HEK293 (cell line): ENCODE measurements around the gene MNT.

Source experiments
- GLI2 ChIP-seq: fragments of 450-650 bp; formaldehyde crosslinking; IDR thresholded peaks from 2 replicates; pipeline ENCODE4; 2017; ENCODE audit warnings: missing biosample characterization, missing genetic modification characterization, low read depth, borderline replicate concordance
- GLIS2 ChIP-seq: fragments of 450-650 bp; formaldehyde crosslinking; IDR thresholded peaks from 2 replicates; pipeline ENCODE4 v1.5.1; 2016; ENCODE audit warnings: missing biosample characterization, missing genetic modification characterization
- KLF16 ChIP-seq: fragments of 450-650 bp; formaldehyde crosslinking; IDR thresholded peaks from 2 replicates; pipeline ENCODE4 v1.5.1; 2017; ENCODE audit warnings: missing biosample characterization, missing genetic modification characterization
- SALL2 ChIP-seq: fragments of 450-650 bp; formaldehyde crosslinking; IDR thresholded peaks from 2 replicates; pipeline ENCODE4 v1.5.0; 2017; ENCODE audit warnings: missing biosample characterization, mild to moderate bottlenecking, missing genetic modification characterization, borderline replicate concordance
- ZBTB21 ChIP-seq: fragments of 450-650 bp; formaldehyde crosslinking; IDR thresholded peaks from 2 replicates; pipeline ENCODE4 v1.5.1; 2017; ENCODE audit warnings: missing biosample characterization, missing genetic modification characterization
- ZBTB7A ChIP-seq: fragments of 450-650 bp; formaldehyde crosslinking; IDR thresholded peaks from 2 replicates; pipeline ENCODE4 v1.5.1; 2016; ENCODE audit warnings: low read depth, missing biosample characterization, missing genetic modification characterization
- ZFHX2 ChIP-seq: fragments of 450-650 bp; formaldehyde crosslinking; conservative IDR thresholded peaks from 2 replicates; pipeline ENCODE4 v1.5.1; 2016; ENCODE audit warnings: missing biosample characterization, missing genetic modification characterization
- ZIC2 ChIP-seq: fragments of 450-650 bp; formaldehyde crosslinking; IDR thresholded peaks from 2 replicates; pipeline ENCODE4 v1.5.1; 2016; ENCODE audit warnings: missing biosample characterization, missing genetic modification characterization
- ZNF114 ChIP-seq: fragments of 450-650 bp; formaldehyde crosslinking; IDR thresholded peaks from 2 replicates; pipeline ENCODE4 v1.5.0; 2017; ENCODE audit warnings: missing biosample characterization, missing genetic modification characterization
- ZNF121 ChIP-seq: fragments of 450-650 bp; formaldehyde crosslinking; IDR thresholded peaks from 2 replicates; pipeline ENCODE4 v1.5.1; 2016; ENCODE audit warnings: missing biosample characterization, missing genetic modification characterization
- ZNF133 ChIP-seq: fragments of 450-650 bp; formaldehyde crosslinking; IDR thresholded peaks from 2 replicates; pipeline ENCODE4 v1.5.1; 2016; ENCODE audit warnings: missing biosample characterization, missing genetic modification characterization
- ZNF48 ChIP-seq: fragments of 450-650 bp; formaldehyde crosslinking; IDR thresholded peaks from 2 replicates; pipeline ENCODE4 v1.5.1; 2016; ENCODE audit warnings: missing biosample characterization, missing genetic modification characterization
- ZNF510 ChIP-seq: fragments of 450-650 bp; formaldehyde crosslinking; IDR thresholded peaks from 2 replicates; pipeline ENCODE4 v1.5.1; 2018; ENCODE audit warnings: mild to moderate bottlenecking, missing genetic modification characterization, missing biosample characterization; ENCODE audit not compliant: insufficient replicate concordance
- ZNF561 ChIP-seq: fragments of 450-650 bp; IDR thresholded peaks from 2 replicates; pipeline ENCODE4 v1.5.1; 2018; ENCODE audit warnings: missing biosample characterization, missing genetic modification characterization, borderline replicate concordance
- ZNF621 ChIP-seq: fragments of 450-650 bp; formaldehyde crosslinking; IDR thresholded peaks from 2 replicates; pipeline ENCODE4 v1.5.1; 2017; ENCODE audit warnings: missing biosample characterization, missing genetic modification characterization
- ZNF629 ChIP-seq: fragments of 450-650 bp; formaldehyde crosslinking; IDR thresholded peaks from 2 replicates; pipeline ENCODE4 v1.5.1; 2017; ENCODE audit warnings: missing biosample characterization, missing genetic modification characterization
- ZNF654 ChIP-seq: fragments of 450-650 bp; formaldehyde crosslinking; IDR thresholded peaks from 2 replicates; pipeline ENCODE4 v1.5.1; 2016; ENCODE audit warnings: low read depth, missing biosample characterization, missing genetic modification characterization
- ZNF785 ChIP-seq: fragments of 450-650 bp; formaldehyde crosslinking; IDR thresholded peaks from 2 replicates; pipeline ENCODE4 v1.5.1; 2016; ENCODE audit warnings: missing biosample characterization, missing genetic modification characterization
- ZSCAN30 ChIP-seq: fragments of 450-650 bp; IDR thresholded peaks from 2 replicates; pipeline ENCODE4 v1.5.1; 2018; ENCODE audit warnings: missing biosample characterization, mild to moderate bottlenecking, missing genetic modification characterization, moderate library complexity
- TF ChIP-seq, protein P1 (sequence below): fragments of 450-650 bp; IDR thresholded peaks from 2 replicates; pipeline ENCODE4 v1.5.1; 2018; ENCODE audit warnings: missing biosample characterization, mild to moderate bottlenecking, missing genetic modification characterization
- TF ChIP-seq, protein P2 (sequence below): fragments of 450-650 bp; formaldehyde crosslinking; IDR thresholded peaks from 2 replicates; pipeline ENCODE4 v1.5.1; 2017; ENCODE audit warnings: missing biosample characterization, missing genetic modification characterization
- TF ChIP-seq, protein P3 (sequence below): fragments of 450-650 bp; formaldehyde crosslinking; IDR thresholded peaks from 2 replicates; pipeline ENCODE4 v1.5.1; 2016; ENCODE audit warnings: missing biosample characterization, missing genetic modification characterization
- TF ChIP-seq, protein P4 (sequence below): fragments of 450-650 bp; formaldehyde crosslinking; IDR thresholded peaks from 2 replicates; pipeline ENCODE4 v1.5.1; 2016; ENCODE audit warnings: missing biosample characterization, missing genetic modification characterization, borderline replicate concordance
- TF ChIP-seq, protein P5 (sequence below): fragments of 450-650 bp; formaldehyde crosslinking; IDR thresholded peaks from 2 replicates; pipeline ENCODE4 v1.5.1; 2016; ENCODE audit warnings: missing biosample characterization, missing genetic modification characterization, borderline replicate concordance

MNT gene

DNA sequence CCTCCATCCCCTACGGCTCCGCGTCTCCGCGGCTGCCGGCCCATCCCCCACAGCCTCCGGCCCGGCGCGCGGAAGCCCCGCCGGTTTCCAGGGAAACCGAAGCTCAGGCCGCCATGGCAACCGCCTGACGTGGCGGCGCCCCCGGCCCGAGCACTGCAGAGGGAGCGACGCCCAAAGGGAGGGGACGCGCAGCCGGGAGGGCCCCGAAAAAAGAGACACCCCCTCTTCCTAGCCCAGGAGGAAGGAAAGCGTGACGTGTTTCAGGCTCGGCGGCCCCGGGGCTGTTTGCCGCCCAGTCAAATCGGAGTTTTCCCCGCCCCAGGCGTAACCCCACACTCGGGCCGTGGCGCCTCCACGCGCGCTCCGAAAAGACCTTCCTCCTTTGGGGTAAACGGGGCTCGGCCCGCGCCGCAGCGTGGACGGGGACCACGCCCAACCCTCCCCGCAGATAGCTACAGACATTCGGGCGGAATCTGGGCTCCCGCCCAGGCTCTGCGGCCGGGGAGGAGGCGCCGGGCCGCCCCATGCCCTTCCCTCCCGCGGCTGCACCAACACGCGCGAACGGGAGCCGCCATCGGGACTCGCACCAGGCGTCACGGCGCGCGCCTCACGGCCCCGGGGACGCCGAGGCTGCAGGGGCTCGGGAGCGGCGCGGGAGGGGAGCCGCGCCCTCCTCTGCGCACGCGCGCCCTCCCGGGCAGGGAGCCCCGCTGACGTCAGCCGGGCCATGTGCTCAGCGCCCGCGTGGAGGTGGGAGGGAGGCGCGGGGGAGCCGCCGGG, 7.5 kb downstream of the MNT start (continued):
- TF ChIP-seq ZNF785 (tag by site-specific recombination) (peak; percentile 97), ZNF654 (tag by site-specific recombination) (no peak), GLIS2 (tag by site-specific recombination) (no peak; the same call in 1 of the 2 replicates), ZNF561 (tag by site-specific recombination) (peak; percentile 61; the same call in 1 of the 2 replicates), ZNF114 (tag by site-specific recombination) (no peak), ZNF629 (tag by site-specific recombination) (peak; percentile 89), ZFHX2 (tag by site-specific recombination) (no peak; the same call in 1 of the 2 replicates), ZIC2 (tag by site-specific recombination) (peak; percentile 37; the same call in 1 of the 2 replicates), ZSCAN30 (tag by site-specific recombination) (peak; percentile 16; the same call in 1 of the 2 replicates), ZBTB7A (peak; percentile 83; the same call in 1 of the 2 replicates), ZNF510 (no peak), ZNF133 (tag by site-specific recombination) (no peak), ZNF121 (tag by site-specific recombination) (no peak), KLF16 (tag by site-specific recombination) (peak; percentile 77), GLI2 (tag by site-specific recombination) (no peak), ZNF621 (tag by site-specific recombination) (no peak), ZNF48 (tag by site-specific recombination) (no peak), ZBTB21 (tag by site-specific recombination) (peak; percentile 78), SALL2 (tag by site-specific recombination) (no peak)
- TF ChIP-seq, protein P1, sequence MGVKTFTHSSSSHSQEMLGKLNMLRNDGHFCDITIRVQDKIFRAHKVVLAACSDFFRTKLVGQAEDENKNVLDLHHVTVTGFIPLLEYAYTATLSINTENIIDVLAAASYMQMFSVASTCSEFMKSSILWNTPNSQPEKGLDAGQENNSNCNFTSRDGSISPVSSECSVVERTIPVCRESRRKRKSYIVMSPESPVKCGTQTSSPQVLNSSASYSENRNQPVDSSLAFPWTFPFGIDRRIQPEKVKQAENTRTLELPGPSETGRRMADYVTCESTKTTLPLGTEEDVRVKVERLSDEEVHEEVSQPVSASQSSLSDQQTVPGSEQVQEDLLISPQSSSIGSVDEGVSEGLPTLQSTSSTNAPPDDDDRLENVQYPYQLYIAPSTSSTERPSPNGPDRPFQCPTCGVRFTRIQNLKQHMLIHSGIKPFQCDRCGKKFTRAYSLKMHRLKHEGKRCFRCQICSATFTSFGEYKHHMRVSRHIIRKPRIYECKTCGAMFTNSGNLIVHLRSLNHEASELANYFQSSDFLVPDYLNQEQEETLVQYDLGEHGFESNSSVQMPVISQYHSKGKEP (tag by site-specific recombination), result 0 out of 2 replicates have a peak, but pooled peaks have one; percentile 15
- TF ChIP-seq, protein P2, sequence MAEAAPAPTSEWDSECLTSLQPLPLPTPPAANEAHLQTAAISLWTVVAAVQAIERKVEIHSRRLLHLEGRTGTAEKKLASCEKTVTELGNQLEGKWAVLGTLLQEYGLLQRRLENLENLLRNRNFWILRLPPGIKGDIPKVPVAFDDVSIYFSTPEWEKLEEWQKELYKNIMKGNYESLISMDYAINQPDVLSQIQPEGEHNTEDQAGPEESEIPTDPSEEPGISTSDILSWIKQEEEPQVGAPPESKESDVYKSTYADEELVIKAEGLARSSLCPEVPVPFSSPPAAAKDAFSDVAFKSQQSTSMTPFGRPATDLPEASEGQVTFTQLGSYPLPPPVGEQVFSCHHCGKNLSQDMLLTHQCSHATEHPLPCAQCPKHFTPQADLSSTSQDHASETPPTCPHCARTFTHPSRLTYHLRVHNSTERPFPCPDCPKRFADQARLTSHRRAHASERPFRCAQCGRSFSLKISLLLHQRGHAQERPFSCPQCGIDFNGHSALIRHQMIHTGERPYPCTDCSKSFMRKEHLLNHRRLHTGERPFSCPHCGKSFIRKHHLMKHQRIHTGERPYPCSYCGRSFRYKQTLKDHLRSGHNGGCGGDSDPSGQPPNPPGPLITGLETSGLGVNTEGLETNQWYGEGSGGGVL, result peak; percentile 9
- TF ChIP-seq, protein P3, sequence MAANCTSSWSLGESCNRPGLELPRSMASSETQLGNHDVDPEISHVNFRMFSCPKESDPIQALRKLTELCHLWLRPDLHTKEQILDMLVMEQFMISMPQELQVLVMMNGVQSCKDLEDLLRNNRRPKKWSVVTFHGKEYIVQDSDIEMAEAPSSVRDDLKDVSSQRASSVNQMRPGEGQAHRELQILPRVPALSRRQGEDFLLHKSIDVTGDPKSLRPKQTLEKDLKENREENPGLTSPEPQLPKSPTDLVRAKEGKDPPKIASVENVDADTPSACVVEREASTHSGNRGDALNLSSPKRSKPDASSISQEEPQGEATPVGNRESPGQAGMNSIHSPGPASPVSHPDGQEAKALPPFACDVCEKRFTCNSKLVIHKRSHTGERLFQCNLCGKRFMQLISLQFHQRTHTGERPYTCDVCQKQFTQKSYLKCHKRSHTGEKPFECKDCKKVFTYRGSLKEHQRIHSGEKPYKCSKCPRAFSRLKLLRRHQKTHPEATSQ, result peak; percentile 75; the same call in 1 of the 2 replicates
- TF ChIP-seq, protein P4, sequence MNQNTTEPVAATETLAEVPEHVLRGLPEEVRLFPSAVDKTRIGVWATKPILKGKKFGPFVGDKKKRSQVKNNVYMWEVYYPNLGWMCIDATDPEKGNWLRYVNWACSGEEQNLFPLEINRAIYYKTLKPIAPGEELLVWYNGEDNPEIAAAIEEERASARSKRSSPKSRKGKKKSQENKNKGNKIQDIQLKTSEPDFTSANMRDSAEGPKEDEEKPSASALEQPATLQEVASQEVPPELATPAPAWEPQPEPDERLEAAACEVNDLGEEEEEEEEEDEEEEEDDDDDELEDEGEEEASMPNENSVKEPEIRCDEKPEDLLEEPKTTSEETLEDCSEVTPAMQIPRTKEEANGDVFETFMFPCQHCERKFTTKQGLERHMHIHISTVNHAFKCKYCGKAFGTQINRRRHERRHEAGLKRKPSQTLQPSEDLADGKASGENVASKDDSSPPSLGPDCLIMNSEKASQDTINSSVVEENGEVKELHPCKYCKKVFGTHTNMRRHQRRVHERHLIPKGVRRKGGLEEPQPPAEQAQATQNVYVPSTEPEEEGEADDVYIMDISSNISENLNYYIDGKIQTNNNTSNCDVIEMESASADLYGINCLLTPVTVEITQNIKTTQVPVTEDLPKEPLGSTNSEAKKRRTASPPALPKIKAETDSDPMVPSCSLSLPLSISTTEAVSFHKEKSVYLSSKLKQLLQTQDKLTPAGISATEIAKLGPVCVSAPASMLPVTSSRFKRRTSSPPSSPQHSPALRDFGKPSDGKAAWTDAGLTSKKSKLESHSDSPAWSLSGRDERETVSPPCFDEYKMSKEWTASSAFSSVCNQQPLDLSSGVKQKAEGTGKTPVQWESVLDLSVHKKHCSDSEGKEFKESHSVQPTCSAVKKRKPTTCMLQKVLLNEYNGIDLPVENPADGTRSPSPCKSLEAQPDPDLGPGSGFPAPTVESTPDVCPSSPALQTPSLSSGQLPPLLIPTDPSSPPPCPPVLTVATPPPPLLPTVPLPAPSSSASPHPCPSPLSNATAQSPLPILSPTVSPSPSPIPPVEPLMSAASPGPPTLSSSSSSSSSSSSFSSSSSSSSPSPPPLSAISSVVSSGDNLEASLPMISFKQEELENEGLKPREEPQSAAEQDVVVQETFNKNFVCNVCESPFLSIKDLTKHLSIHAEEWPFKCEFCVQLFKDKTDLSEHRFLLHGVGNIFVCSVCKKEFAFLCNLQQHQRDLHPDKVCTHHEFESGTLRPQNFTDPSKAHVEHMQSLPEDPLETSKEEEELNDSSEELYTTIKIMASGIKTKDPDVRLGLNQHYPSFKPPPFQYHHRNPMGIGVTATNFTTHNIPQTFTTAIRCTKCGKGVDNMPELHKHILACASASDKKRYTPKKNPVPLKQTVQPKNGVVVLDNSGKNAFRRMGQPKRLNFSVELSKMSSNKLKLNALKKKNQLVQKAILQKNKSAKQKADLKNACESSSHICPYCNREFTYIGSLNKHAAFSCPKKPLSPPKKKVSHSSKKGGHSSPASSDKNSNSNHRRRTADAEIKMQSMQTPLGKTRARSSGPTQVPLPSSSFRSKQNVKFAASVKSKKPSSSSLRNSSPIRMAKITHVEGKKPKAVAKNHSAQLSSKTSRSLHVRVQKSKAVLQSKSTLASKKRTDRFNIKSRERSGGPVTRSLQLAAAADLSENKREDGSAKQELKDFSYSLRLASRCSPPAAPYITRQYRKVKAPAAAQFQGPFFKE (tag by site-specific recombination), result no peak
- TF ChIP-seq, protein P5, sequence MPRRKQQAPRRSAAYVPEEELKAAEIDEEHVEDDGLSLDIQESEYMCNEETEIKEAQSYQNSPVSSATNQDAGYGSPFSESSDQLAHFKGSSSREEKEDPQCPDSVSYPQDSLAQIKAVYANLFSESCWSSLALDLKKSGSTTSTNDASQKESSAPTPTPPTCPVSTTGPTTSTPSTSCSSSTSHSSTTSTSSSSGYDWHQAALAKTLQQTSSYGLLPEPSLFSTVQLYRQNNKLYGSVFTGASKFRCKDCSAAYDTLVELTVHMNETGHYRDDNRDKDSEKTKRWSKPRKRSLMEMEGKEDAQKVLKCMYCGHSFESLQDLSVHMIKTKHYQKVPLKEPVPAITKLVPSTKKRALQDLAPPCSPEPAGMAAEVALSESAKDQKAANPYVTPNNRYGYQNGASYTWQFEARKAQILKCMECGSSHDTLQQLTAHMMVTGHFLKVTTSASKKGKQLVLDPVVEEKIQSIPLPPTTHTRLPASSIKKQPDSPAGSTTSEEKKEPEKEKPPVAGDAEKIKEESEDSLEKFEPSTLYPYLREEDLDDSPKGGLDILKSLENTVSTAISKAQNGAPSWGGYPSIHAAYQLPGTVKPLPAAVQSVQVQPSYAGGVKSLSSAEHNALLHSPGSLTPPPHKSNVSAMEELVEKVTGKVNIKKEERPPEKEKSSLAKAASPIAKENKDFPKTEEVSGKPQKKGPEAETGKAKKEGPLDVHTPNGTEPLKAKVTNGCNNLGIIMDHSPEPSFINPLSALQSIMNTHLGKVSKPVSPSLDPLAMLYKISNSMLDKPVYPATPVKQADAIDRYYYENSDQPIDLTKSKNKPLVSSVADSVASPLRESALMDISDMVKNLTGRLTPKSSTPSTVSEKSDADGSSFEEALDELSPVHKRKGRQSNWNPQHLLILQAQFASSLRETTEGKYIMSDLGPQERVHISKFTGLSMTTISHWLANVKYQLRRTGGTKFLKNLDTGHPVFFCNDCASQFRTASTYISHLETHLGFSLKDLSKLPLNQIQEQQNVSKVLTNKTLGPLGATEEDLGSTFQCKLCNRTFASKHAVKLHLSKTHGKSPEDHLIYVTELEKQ (tag by site-specific recombination), result peak; percentile 27; the same call in 1 of the 2 replicates
